ENCODE data around the gene ATXN1.
A peak's percentile ranks its signal among the peaks of the same experiment; 100 is the strongest.

Gene ATXN1

GRCh38 chr6:16754876-16755275 lies 6.4 kb downstream of the ATXN1 start (continued):
- no peak for TF ChIP-seq ELK4 (IDR thresholded peaks at IDR 0.05; ENCODE audit: borderline replicate concordance, low read depth, low read length)
- TF ChIP-seq, protein P1, sequence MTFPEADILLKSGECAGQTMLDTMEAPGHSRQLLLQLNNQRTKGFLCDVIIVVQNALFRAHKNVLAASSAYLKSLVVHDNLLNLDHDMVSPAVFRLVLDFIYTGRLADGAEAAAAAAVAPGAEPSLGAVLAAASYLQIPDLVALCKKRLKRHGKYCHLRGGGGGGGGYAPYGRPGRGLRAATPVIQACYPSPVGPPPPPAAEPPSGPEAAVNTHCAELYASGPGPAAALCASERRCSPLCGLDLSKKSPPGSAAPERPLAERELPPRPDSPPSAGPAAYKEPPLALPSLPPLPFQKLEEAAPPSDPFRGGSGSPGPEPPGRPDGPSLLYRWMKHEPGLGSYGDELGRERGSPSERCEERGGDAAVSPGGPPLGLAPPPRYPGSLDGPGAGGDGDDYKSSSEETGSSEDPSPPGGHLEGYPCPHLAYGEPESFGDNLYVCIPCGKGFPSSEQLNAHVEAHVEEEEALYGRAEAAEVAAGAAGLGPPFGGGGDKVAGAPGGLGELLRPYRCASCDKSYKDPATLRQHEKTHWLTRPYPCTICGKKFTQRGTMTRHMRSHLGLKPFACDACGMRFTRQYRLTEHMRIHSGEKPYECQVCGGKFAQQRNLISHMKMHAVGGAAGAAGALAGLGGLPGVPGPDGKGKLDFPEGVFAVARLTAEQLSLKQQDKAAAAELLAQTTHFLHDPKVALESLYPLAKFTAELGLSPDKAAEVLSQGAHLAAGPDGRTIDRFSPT (tag by site-specific recombination; IDR thresholded peaks at IDR 0.05) = peak; percentile 49; the same call in 1 of the 2 replicates
- TF ChIP-seq GFI1B (tag by site-specific recombination; IDR thresholded peaks at IDR 0.05) = peak; percentile 87
- no peak for TF ChIP-seq ZNF155 (tag by site-specific recombination; IDR thresholded peaks at IDR 0.05)
- TF ChIP-seq ZNF114 (tag by site-specific recombination; IDR thresholded peaks at IDR 0.05) = no peak
- TF ChIP-seq HOXD13 (CRISPR knock-in tag; IDR thresholded peaks at IDR 0.05; ENCODE audit: borderline replicate concordance) = peak; percentile 96
- peak; percentile 76 for TF ChIP-seq BCL6B (tag by site-specific recombination; IDR thresholded peaks at IDR 0.05)
- no peak for TF ChIP-seq GLIS2 (tag by site-specific recombination; IDR thresholded peaks at IDR 0.05)
- peak; percentile 99 for TF ChIP-seq WT1 (tag by site-specific recombination; IDR thresholded peaks at IDR 0.05)
- no peak for TF ChIP-seq ZNF311 (tag by site-specific recombination; IDR thresholded peaks at IDR 0.05; ENCODE audit: borderline replicate concordance)
- TF ChIP-seq ZNF121 (tag by site-specific recombination; IDR thresholded peaks at IDR 0.05) = no peak

GRCh38 chr6:16754274-16754673 lies 7.0 kb downstream of the ATXN1 start:
- H3K9me3 ChIP-seq (ENCODE audit: control insufficient read depth, insufficient read depth, low read depth, low read length) = no peaks in the 10 kb centered on the region
- H3K27ac ChIP-seq (ENCODE audit: extremely low read depth, low read depth, low read length) = peak overlapping the region; percentile 49
- ChIA-PET CTCF (interaction anchor here (0.8 to 2.4 kb wide), 5 partner anchors 9 to 32 kb away, joined by 3 to 14 read pairs (median 5); no protein-coding TSS in a partner anchor), POLR2A (interaction anchor here (1.0 to 1.2 kb wide), 2 partner anchors 34 to 240 kb away, joined by 3 to 4 read pairs; no protein-coding TSS in a partner anchor)
- H3K4me3 ChIP-seq (ENCODE audit: low read depth, low read length) = no peak overlapping the region
- H3K4me1 ChIP-seq (ENCODE audit: control insufficient read depth, insufficient read depth, low read length) = peaks cover 72% of the 10 kb centered on the region
- peaks cover 0 to 6% of the 10 kb centered on the region in 2 experiments; a peak in 2 of 3 replicates for H3K36me3 ChIP-seq (ENCODE audit: control insufficient read depth in 2 of 2, insufficient read depth in 1 of 2, low read length in 2 of 2)
- TF ChIP-seq ZNF449 (tag by site-specific recombination; IDR thresholded peaks at IDR 0.05) (no peak), ZNF776 (tag by site-specific recombination; IDR thresholded peaks at IDR 0.05; ENCODE audit: borderline replicate concordance) (no peak), ZNF544 (tag by site-specific recombination; IDR thresholded peaks at IDR 0.05) (no peak), BCL6B (tag by site-specific recombination; IDR thresholded peaks at IDR 0.05) (no peak), ZNF37A (tag by site-specific recombination; IDR thresholded peaks at IDR 0.05) (no peak), ZIC2 (tag by site-specific recombination; IDR thresholded peaks at IDR 0.05) (no peak), ZNF629 (tag by site-specific recombination; IDR thresholded peaks at IDR 0.05) (no peak), ZNF292 (tag by site-specific recombination; IDR thresholded peaks at IDR 0.05; ENCODE audit: borderline replicate concordance, low read depth) (no peak), ZNF324 (tag by site-specific recombination; IDR thresholded peaks at IDR 0.05) (no peak), ZNF645 (tag by site-specific recombination; IDR thresholded peaks at IDR 0.05) (no peak), ZNF280D (tag by site-specific recombination; IDR thresholded peaks at IDR 0.05) (no peak), ATF2 (tag by site-specific recombination; IDR thresholded peaks at IDR 0.05; ENCODE audit: low read depth) (no peak)
